ENCODE measurements around the gene KRT33B.

GRCh38 chr17:41418116-41418860 is 48.7 kb upstream of the KRT33B start:
- TF ChIP-seq REST (IDR thresholded peaks at IDR 0.05; ENCODE audit: low read depth, low read length): no peak
- TF ChIP-seq NFYA (IDR thresholded peaks at IDR 0.05; ENCODE audit: borderline replicate concordance, low read depth, low read length): no peak
- TF ChIP-seq POLR2A (IDR thresholded peaks at IDR 0.05; ENCODE audit: low read depth, low read length): no peak
- TF ChIP-seq ATF2 (IDR thresholded peaks at IDR 0.05; ENCODE audit: low read length): no peak
- TF ChIP-seq ZSCAN29 (IDR thresholded peaks at IDR 0.05): no peak
- no peak for TF ChIP-seq EZH2 (IDR thresholded peaks at IDR 0.05; ENCODE audit: borderline replicate concordance, control insufficient read depth, low read depth, low read length)
- TF ChIP-seq HDAC2 (IDR thresholded peaks at IDR 0.05): no peak

Data from GM12878 (cell line).